GF-D8 (cell line): ENCODE measurements around the gene METRN.

Source experiments
- DNase-seq: peaks from one replicate; lab custom pipeline; 2025; lab: John Stamatoyannopoulos, UW

METRN gene

DNA sequence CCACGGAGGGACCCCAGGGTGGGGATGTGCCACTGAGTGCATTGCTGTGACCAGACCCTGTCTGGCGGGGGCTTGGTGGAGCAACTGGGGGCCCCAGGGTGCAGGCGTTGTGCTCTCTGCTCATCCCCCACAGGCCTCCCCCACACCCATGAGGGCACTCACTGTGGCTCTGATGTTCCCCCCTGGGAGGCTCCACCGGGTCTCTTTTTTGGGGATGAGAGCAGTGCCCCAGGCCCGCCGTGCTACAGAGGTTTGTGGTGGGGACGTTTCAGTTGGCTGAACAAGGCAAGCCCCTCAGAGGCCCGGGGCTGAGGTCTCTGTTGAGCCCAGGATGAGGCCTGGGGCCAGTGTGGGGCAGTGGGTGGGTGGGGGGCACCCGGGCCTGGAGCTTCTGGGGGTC is 8.8 kb downstream of the METRN start:
- DNase-seq, result no peak

- DNase-seq, result no peak
Measured at GRCh38 chr16:724188-725040, 9.5 kb downstream of the METRN start.

DNA sequence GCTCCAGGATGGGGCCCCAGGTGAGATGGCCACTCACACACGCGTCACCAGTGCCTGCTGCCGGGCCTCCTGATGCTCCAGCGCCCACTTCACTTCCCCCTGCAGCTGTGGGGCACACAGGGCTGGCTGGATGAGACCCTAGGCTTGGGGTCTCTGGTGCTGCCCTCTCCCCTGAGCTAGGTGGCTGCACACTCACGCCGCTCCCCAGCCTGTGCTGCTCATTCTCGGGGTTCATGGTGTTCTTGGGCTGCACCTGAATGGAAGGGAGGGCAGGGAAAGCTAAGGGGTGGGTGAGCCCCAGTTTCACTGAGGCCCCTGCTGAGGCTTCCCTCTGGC is 10.1 kb downstream of the METRN start:
- DNase-seq, result no peak

GRCh38 chr16:725463-726187 is 10.7 kb downstream of the METRN start:
- no peak for DNase-seq

GRCh38 chr16:726188-726437 is 11.2 kb downstream of the METRN start:
- DNase-seq, result no peak

DNA sequence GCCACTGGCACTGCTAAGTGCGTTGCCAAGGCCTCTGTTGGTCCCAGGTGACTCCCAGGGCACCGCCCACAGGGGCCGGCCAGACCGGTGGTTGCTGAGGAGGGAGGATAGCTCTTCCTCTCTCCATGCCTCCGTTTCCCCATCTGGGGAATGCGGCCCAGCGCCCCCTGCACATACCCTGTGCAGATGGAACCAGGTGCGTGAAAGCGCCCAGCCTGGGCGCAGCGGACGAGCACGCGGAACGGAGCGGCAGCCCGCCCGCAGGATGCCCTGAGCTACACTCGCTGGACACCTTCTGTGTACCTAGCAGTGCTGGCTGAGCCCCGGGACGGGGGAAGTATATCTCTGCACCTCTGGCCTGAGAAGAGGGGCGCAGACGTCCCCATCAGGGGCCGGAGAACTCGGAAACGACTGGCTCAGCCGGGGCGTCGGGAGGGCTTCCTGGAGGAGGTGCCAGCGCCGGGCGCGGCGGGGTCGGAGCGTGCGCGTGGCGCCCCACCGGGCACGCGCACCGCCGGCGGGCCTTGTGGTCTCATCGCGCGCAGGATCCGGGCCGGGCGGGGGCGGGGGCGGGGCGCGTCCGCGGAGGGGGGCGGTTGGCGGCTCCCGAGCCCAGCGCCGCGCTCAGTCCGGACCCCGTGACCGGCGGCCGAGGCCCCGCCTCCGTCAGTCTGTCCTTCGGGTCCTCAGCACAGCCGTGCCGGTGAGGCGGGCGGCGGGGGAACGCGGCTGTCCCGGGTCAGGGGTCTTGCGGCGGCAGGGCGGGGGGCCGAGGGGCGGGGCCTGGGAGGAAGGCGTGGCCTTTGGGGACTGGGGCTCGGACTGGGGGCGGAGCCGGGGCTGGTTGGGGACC is 11.7 kb downstream of the METRN start, which contains the start of the genes CCDC78 and HAGHL:
Gene CCDC78 (minus strand): TSS at position 6 of the 853 bp plus-strand sequence. CDS start 76 bp downstream, outside the sequence.
Gene HAGHL (plus strand): TSS at position 669 of the 853 bp plus-strand sequence. CDS start 404 bp downstream, outside the sequence.
- peak; percentile 23 for DNase-seq

- DNase-seq, result no peak
Measured at GRCh38 chr16:727291-727977, 12.5 kb downstream of the METRN start.

DNA sequence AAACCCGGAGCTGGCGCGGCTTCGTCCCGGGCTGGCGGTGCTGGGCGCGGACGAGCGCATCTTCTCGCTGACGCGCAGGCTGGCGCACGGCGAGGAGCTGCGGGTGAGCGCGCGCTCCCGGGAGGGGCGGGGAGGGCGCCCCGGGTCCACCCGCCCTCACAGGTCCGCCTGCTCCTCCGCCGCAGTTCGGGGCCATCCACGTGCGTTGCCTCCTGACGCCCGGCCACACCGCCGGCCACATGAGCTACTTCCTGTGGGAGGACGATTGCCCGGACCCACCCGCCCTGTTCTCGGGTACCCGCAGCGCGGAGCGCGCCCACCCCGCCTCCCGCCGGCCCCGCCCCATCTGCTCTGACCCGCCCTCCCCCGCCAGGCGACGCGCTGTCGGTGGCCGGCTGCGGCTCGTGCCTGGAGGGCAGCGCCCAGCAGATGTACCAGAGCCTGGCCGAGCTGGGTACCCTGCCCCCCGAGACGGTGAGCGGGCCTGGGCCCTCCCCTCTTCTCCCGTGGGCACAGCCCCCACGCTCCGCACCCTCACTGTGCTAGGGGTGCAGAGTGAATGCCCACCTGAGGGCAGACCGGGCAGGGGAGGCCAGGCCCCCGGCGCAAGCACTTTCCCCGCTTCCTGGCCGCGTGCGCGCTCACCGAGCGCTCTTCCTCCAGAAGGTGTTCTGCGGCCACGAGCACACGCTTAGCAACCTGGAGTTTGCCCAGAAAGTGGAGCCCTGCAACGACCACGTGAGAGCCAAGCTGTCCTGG is 13.4 kb downstream of the METRN start:
- peak; percentile 61 for DNase-seq

GRCh38 chr16:728890-729744 is 14.2 kb downstream of the METRN start:
- no peak for DNase-seq

- DNase-seq, result no peak
Measured at GRCh38 chr16:729768-730665, 15.1 kb downstream of the METRN start.

DNA sequence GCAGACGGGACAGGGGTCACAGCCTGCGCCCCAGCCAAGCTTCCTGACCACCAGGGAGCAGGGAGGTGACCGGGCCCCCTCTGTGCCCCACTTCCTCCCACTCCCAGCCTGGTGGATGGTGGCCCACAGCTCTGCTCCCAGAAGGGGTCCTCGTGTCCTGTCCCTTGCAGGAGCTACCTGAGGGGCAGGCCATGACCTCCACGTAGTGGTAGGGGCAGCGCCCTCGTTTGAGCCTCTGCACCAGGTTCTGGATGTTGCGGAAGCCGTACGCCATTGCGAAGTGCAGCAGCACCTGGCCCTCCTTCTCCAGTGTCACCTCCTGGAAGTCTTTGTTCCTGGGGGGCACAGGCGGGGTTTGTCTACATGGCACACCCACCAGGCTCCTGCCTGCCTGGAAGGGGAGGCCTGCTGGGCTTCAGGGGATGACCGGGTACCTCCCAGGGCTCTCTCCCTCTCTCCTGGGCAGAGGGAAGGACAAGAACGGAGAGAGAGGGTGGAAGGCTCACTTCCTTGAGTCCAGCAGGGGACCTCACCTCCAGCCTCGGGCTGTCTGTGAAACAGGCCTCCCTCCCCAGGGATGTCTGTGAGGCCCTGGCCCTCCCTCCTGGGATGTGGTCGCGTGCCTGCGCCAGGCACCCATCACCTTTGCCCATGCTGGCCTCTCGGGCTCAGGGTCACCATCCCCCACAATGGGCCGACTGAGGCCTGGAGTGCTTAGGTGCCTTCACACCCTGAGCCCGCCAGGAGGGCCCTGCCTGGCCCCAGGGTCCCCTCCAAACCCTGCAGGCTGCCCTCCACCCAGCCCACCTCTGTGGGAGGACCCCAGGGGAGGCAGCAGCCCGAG is 16.0 kb downstream of the METRN start:
- no peak for DNase-seq

DNA sequence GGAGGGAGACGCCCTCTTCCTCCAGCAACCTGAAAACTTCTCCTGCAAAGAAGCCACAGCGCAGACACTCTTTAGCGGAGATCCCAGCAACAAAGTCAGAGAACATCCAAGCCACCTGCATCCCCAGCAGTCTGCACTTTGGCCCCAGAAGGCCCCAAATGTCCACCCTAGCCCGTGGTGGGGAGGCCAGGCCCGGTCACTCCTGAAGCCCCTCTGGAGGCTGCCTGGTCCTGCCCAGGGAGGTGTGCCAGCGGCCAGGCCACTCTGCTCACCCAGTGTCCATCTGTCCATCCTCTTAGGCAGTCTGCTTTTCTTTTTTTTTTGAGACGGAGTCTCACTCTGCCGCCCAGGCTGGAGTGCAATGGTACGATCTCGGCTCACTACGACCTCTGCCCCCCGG is 17.4 kb downstream of the METRN start:
- no peak for DNase-seq

- DNase-seq, result no peak
Measured at GRCh38 chr16:732936-733335, 18.0 kb downstream of the METRN start.

DNA sequence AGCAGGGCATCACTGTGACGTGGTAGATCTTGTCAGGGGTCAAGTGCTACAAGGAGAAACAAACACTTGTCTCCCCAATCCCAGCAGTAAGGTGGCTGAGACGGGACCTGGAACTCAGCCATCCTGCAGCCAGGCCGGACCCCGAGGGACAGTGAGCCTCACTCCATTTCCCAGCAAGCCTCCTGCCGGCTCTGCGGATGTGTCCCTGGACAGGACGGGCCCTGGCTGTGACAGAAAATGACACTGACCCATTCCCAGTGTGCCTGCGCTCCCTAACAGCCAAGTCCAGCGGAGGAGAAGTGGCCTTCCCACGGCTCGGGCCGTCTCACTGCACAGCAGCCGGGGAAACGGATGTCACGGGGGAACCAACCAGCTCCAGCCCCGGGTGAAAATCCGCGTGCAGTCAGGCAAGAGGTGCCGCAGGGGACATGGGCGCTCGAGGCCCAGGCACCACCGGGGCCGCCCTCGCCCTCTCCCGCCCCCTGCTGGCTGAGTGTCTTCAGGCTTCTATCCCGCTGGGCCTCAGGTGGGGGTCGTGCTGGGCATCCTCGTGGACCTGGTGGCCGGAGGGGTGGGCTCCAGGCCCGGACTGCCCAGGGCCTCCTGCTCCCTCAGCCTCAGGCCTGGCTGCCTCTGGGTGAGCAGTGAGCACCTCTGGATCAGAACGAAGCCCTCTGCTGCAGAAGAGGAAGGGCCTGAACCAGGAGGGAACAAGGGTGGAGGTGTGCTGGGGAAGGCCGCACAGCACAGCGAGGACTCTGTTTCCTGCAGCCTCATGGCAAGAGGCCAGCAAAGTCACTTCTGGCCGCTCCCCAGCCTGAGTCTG is 18.7 kb downstream of the METRN start:
- no peak for DNase-seq

DNA sequence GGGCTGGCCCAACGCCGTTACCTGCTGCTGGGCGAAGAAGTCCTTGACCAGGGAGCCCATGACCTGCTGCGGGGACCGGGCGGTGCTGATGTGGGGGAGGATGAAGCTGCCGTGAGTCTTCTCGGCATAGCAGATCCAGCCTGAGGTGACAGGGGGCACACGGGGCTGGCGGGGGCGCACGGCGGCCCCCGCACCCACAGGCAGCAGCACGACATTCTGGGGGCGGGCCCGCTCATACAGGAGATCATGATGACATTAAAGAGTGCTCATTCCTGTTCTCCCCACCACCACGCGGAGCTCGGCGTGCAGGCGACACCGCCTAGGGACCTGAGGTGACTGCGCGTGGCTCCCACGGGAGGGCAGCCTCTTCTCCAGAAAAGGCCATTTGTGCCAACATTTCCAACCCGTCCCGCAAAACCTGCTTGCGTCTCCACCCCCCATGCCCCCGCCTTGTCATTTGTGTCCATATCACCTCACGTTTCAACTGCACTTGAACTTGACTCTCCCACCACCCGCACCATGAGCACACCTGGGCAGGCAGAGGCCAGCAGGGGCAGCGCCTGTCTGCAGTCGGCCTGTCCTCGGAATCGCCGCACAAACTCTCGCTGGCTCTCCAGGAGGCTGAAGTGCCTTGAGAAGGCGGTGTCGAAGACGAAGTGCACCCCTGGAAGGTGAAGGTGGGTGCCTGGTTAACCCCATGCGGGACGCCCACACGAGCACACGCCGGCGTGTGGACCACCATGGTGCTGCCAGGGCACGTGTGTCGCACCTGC is 19.5 kb downstream of the METRN start:
- no peak for DNase-seq
